MCF 10A (cell line): ENCODE measurements around the gene PRELID2. TPM values are rescaled to one million over a fixed set of nuclear protein-coding genes. Genes with fewer than 3 reads are reported as not detected.

ENCODE experiments used
- BruUV-seq: library from RNA; stranded (reverse); fragments of 400-500 nt; replicated peaks from 2 replicates; lab custom pipeline; 2021; lab: Mats Ljungman, UMichigan
- CTCF ChIA-PET: fragments of 300-600 bp; sonication (Branson Sonifier 250); formaldehyde crosslinking; extraction: SDS; loops from one replicate; lab custom pipeline; 2021; ENCODE audit warnings: antibody characterized with exemption, inconsistent platforms; lab: Yijun Ruan, JAX
- POLR2A ChIA-PET: fragments of 300-600, 350-650 bp; sonication (Branson Sonifier 250); formaldehyde crosslinking; extraction: SDS; loops from one replicate; lab custom pipeline; 2020; ENCODE audit warnings: antibody characterized with exemption, inconsistent platforms; lab: Yijun Ruan, JAX
- DNase-seq: peaks from one replicate; pipeline ENCODE4 v3.0.0-alpha.2; 2018; ENCODE audit not compliant: unreplicated experiment
- H3K27ac Mint-ChIP-seq: one replicate; pipeline ENCODE4 v1.8.0; 2022; ENCODE audit warnings: mild to moderate bottlenecking, low read depth, mixed read lengths; ENCODE audit not compliant: unreplicated experiment
- H3K27me3 Mint-ChIP-seq: one replicate; pipeline ENCODE4 v1.8.0; 2022; ENCODE audit warnings: mixed read lengths; ENCODE audit not compliant: insufficient read depth, unreplicated experiment
- H3K36me3 Mint-ChIP-seq: one replicate; pipeline ENCODE4 v1.8.0; 2022; ENCODE audit warnings: mild to moderate bottlenecking, moderate library complexity, mixed read lengths; ENCODE audit not compliant: insufficient read depth, unreplicated experiment
- H3K4me1 Mint-ChIP-seq: one replicate; pipeline ENCODE4 v1.8.0; 2022; ENCODE audit warnings: mixed read lengths; ENCODE audit not compliant: insufficient read depth, unreplicated experiment
- H3K4me3 Mint-ChIP-seq: one replicate; pipeline ENCODE4 v1.8.0; 2022; ENCODE audit warnings: mild to moderate bottlenecking, moderate library complexity, mixed read lengths; ENCODE audit not compliant: unreplicated experiment
- H3K9me3 Mint-ChIP-seq: one replicate; pipeline ENCODE4 v1.8.0; 2022; ENCODE audit warnings: mixed read lengths; ENCODE audit not compliant: unreplicated experiment
- CTCF ChIP-seq: fragments of 200-600 bp; IDR thresholded peaks from one replicate; pipeline ENCODE4 v1.8.0; 2022; ENCODE audit warnings: antibody characterized with exemption, mild to moderate bottlenecking; ENCODE audit not compliant: unreplicated experiment
- intact Hi-C: fragments of 100-400 bp; cut with micrococcal nuclease; formaldehyde crosslinking; loops from 2 replicates; pipeline ENCODE4 v1.14.1; 2022
- total RNA-seq: library from RNA; stranded (reverse); gene quantifications from 2 replicates; pipeline ENCODE4 v1.2.3, GENCODE V29; 2022

Gene PRELID2
- total RNA-seq, 1 experiment from 2014 or later: 11.4 TPM

GRCh38 chr5:145825751-145826180, 9.4 kb downstream of the PRELID2 start:
- Mint-ChIP-seq H3K27ac (no peak overlapping the region), H3K27me3 (no peaks in the 10 kb centered on the region), H3K4me3 (no peak overlapping the region), H3K9me3 (no peaks in the 10 kb centered on the region), H3K4me1 (peaks cover 26% of the 10 kb centered on the region), H3K36me3 (peaks cover 6% of the 10 kb centered on the region)
- TF ChIP-seq CTCF: peak; percentile 97
- peak; percentile 76 for DNase-seq
- intact Hi-C loops: loop anchor here (1.0 to 10.0 kb wide), 7 partner anchors 128 to 1622 kb away; no protein-coding TSS in a partner anchor
- ChIA-PET CTCF (interaction anchor here (0.5 to 10.8 kb wide), 82 partner anchors 9 to 1638 kb away, joined by 3 to 144 read pairs (median 4); partner anchors contain the start of gene PRELID2), POLR2A (interaction anchor here (0.8 to 5.9 kb wide), 6 partner anchors 9 to 1622 kb away, joined by 3 to 27 read pairs (median 5); partner anchors contain the start of genes PRELID2 and SH3RF2)
- BruUV-seq: no TSS peak

DNA sequence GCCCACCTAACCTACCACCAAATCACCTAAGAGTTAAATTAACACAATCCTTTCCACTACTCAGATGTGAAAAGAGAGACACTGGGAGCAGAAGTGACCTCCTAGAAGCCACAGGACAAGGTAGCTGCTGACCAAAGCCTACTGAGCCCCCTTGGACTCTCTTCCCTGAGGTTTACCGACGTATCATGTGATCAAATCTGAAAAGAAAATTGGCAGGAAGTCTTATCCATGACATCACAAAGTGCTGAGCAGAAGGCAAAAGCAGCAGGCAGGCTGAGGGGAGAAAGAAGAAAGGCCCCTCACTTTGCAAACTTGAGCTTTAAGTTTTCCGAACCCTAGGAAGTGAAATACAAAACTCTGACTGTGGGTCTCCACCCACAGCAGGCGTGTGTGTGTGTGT, 11.1 kb downstream of the PRELID2 start:
- TF ChIP-seq CTCF: no peak
- H3K4me1 Mint-ChIP-seq: peaks cover 10% of the 10 kb centered on the region
- H3K36me3 Mint-ChIP-seq: peaks cover 11% of the 10 kb centered on the region
- H3K27ac Mint-ChIP-seq: no peak overlapping the region
- H3K9me3 Mint-ChIP-seq: no peaks in the 10 kb centered on the region
- no peak for DNase-seq
- intact Hi-C loops: loop anchor here (10.0 kb wide), 1 partner anchor 601 kb away; no protein-coding TSS in a partner anchor
- CTCF ChIA-PET: interaction anchor here (0.6 to 10.8 kb wide), 18 partner anchors 11 to 1620 kb away, joined by 3 to 144 read pairs (median 5); partner anchors contain the start of gene PRELID2
- no peak overlapping the region for H3K4me3 Mint-ChIP-seq
- H3K27me3 Mint-ChIP-seq: no peaks in the 10 kb centered on the region
- POLR2A ChIA-PET: interaction anchor here (0.9 to 1.0 kb wide), 2 partner anchors 11 to 112 kb away, joined by 3 read pairs; partner anchors contain the start of genes PRELID2 and SH3RF2
- no TSS peak for BruUV-seq

DNA sequence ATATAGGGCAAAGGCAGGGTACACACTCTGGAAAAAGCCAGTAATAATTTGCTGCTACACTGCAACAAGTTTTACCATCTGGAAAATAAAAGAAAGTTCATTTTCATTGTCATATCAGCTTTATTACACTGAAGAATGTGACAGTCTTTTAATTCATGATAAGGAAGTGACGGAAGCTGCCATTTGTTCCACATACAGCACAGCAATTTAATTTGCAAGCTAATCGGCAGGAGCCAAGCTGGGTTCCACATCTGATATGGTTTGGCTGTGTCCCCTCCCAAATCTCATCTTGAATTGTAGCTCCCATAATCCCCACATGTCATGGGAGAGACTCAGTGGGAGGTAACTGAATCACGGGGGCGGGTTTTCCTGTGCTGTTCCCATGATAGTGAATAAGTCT, 16.5 kb downstream of the PRELID2 start:
- no peak overlapping the region for H3K27ac Mint-ChIP-seq
- intact Hi-C loops: no loop called here
- ChIA-PET CTCF (interaction anchor here (0.8 to 1.1 kb wide), 2 partner anchors 70 to 1351 kb away, joined by 3 read pairs; no protein-coding TSS in a partner anchor), POLR2A (interaction anchor here (0.6 kb wide), 1 partner anchor 150 kb away, joined by 3 read pairs; no protein-coding TSS in a partner anchor)
- no peaks in the 10 kb centered on the region for H3K9me3 Mint-ChIP-seq
- DNase-seq: no peak
- no peaks in the 10 kb centered on the region for H3K4me1 Mint-ChIP-seq
- no TSS peak for BruUV-seq
- no peak for TF ChIP-seq CTCF
- H3K36me3 Mint-ChIP-seq: peaks cover 15% of the 10 kb centered on the region
- no peaks in the 10 kb centered on the region for H3K27me3 Mint-ChIP-seq
- no peak overlapping the region for H3K4me3 Mint-ChIP-seq

GRCh38 chr5:145812877-145813276, 22.3 kb downstream of the PRELID2 start:
- POLR2A ChIA-PET: interaction anchor here (1.2 kb wide), 1 partner anchor 9 kb away, joined by 3 read pairs; no protein-coding TSS in a partner anchor
- peaks cover 8% of the 10 kb centered on the region for H3K36me3 Mint-ChIP-seq
- intact Hi-C loops: loop anchor here (1.0 to 5.0 kb wide), 3 partner anchors 116 to 1611 kb away; no protein-coding TSS in a partner anchor
- H3K9me3 Mint-ChIP-seq: no peaks in the 10 kb centered on the region
- no peak overlapping the region for H3K27ac Mint-ChIP-seq
- BruUV-seq: no TSS peak
- no peaks in the 10 kb centered on the region for H3K4me1 Mint-ChIP-seq
- no peak for TF ChIP-seq CTCF
- H3K4me3 Mint-ChIP-seq: no peak overlapping the region
- DNase-seq: no peak
- CTCF ChIA-PET: interaction anchor here (0.5 to 3.2 kb wide), 18 partner anchors 10 to 1611 kb away, joined by 3 to 21 read pairs (median 4); no protein-coding TSS in a partner anchor
- H3K27me3 Mint-ChIP-seq: no peaks in the 10 kb centered on the region
